GM18520 (cell line): ENCODE measurements around the gene CATSPERB.
"Not testable (repeated sequence)": the region's sequence is repeated elsewhere in the genome, so short reads cannot be mapped to it uniquely, and the experiment has no call there.

Source experiments
- ATAC-seq: cut with Tn5 transposase; IDR thresholded peaks from one replicate; pipeline ENCODE4 v1.9.1; 2021; ENCODE audit not compliant: unreplicated experiment

The CATSPERB gene

GRCh38 chr14:91580876-91581577 is 150.9 kb downstream of the CATSPERB start:
- ATAC-seq: no peak

GRCh38 chr14:91577632-91578233 is 154.2 kb downstream of the CATSPERB start:
- ATAC-seq: no peak

- no peak for ATAC-seq
Measured at GRCh38 chr14:91575469-91576208, 156.2 kb downstream of the CATSPERB start.

- ATAC-seq: no peak
Measured at GRCh38 chr14:91573894-91574837, 157.7 kb downstream of the CATSPERB start.

GRCh38 chr14:91573528-91573893 is 158.4 kb downstream of the CATSPERB start:
- no peak for ATAC-seq

GRCh38 chr14:91570021-91570420 is 161.9 kb downstream of the CATSPERB start:
- no peak for ATAC-seq

GRCh38 chr14:91569301-91569700 is 162.6 kb downstream of the CATSPERB start:
- no peak for ATAC-seq

GRCh38 chr14:91568626-91569025 is 163.3 kb downstream of the CATSPERB start:
- no peak for ATAC-seq

GRCh38 chr14:91567827-91568226 is 164.1 kb downstream of the CATSPERB start:
- ATAC-seq: not testable (repeated sequence)

- no peak for ATAC-seq
Measured at GRCh38 chr14:91555531-91555930, 176.4 kb downstream of the CATSPERB start.

GRCh38 chr14:91554535-91555332 is 177.2 kb downstream of the CATSPERB start:
- ATAC-seq: no peak

- ATAC-seq: no peak
Measured at GRCh38 chr14:91548108-91548507, 183.8 kb downstream of the CATSPERB start.

- ATAC-seq: no peak
Measured at GRCh38 chr14:91545946-91546716, 185.8 kb downstream of the CATSPERB start.

- ATAC-seq: no peak
Measured at GRCh38 chr14:91545204-91545603, 186.7 kb downstream of the CATSPERB start.

- no peak for ATAC-seq
Measured at GRCh38 chr14:91536327-91536726, 195.6 kb downstream of the CATSPERB start.

GRCh38 chr14:91534059-91534458 is 197.8 kb downstream of the CATSPERB start:
- ATAC-seq: not testable (repeated sequence)

- ATAC-seq: no peak
Measured at GRCh38 chr14:91533623-91534022, 198.3 kb downstream of the CATSPERB start.
